Uterus (tissue), 2 donors: Measurements from ENCODE around the gene SMARCA4.

Experiments
- POLR2A ChIP-seq, 2 donors: fragments of 450-650 bp; IDR thresholded peaks; one replicate each; pipeline ENCODE4 v1.6.1; 2016; ENCODE audit warnings: antibody characterized with exemption in 2 of 2, mild to moderate bottlenecking in 1 of 2, moderate library complexity in 1 of 2
- TF ChIP-seq, protein P1 (sequence below), 4 experiments: fragments of 200-600 bp in 2 of 4; fragments of 450-650 bp in 2 of 4; sonication (generic) in 2 of 4; IDR thresholded peaks; one replicate each; pipeline ENCODE4 v1.5.1; 2016 to 2019; ENCODE audit warnings: antibody characterized with exemption in 4 of 4, mild to moderate bottlenecking in 2 of 4, moderate library complexity in 1 of 4

DNA sequence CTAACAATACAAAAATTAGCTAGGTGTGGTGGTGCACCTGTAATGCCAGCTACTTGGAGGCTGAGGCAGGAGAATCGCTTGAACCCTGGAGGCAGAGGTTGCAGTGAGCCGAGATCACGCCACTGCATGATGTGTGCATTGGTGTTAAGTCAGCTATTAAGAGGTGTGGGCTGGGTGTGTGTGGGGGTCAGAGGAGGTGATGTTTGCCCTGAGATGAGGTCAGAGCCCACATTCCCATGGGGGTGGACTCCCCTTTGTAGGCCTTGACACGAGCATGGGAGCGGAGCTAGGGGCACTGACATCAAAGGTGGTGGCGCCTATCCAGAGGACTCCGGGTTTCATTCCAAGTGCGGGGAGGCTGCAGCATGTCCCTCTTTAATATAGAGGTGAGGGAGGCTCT, 93.8 kb downstream of the SMARCA4 start:
- TF ChIP-seq, protein P1, sequence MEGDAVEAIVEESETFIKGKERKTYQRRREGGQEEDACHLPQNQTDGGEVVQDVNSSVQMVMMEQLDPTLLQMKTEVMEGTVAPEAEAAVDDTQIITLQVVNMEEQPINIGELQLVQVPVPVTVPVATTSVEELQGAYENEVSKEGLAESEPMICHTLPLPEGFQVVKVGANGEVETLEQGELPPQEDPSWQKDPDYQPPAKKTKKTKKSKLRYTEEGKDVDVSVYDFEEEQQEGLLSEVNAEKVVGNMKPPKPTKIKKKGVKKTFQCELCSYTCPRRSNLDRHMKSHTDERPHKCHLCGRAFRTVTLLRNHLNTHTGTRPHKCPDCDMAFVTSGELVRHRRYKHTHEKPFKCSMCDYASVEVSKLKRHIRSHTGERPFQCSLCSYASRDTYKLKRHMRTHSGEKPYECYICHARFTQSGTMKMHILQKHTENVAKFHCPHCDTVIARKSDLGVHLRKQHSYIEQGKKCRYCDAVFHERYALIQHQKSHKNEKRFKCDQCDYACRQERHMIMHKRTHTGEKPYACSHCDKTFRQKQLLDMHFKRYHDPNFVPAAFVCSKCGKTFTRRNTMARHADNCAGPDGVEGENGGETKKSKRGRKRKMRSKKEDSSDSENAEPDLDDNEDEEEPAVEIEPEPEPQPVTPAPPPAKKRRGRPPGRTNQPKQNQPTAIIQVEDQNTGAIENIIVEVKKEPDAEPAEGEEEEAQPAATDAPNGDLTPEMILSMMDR (IDR thresholded peaks at IDR 0.05): no peak
- no peak for TF ChIP-seq POLR2A (IDR thresholded peaks at IDR 0.05)
